Gastrocnemius medialis (tissue), 4 donors: Measurements from ENCODE around the gene KLK6. TPM values are rescaled to one million over a fixed set of nuclear protein-coding genes. Genes with fewer than 3 reads are reported as not detected.

Experiments used
- ATAC-seq, 2 donors: fragments of 150-250 bp; one replicate each; pipeline ENCODE4 v1.9.1; 2016
- DNase-seq, 2 donors: peaks; one replicate each; pipeline ENCODE4 v3.0.0-alpha.2; 2019
- H3K27ac ChIP-seq, 4 donors: fragments of 200-600 bp; sonication (generic); 1 replicate in 1 of 4; 2 replicates in 3 of 4; pipeline ENCODE4 v1.5.1; 2016 to 2018; ENCODE audit warnings: mild to moderate bottlenecking in 2 of 4, moderate library complexity in 1 of 4
- H3K27me3 ChIP-seq, 3 donors: fragments of 200-600 bp; sonication (generic) in 2 of 3; 1 replicate in 1 of 3; 2 replicates in 2 of 3; pipeline versions ENCODE4 v1.5.1 to v1.6.0; 2016 to 2019; ENCODE audit warnings: mild to moderate bottlenecking in 1 of 3, moderate library complexity in 1 of 3
- H3K36me3 ChIP-seq, 2 donors: fragments of 200-600 bp; sonication (generic) in 1 of 2; one replicate each; pipeline ENCODE4 v1.5.1; 2017 to 2018
- H3K4me1 ChIP-seq, 2 donors: fragments of 200-600 bp; sonication (generic) in 1 of 2; one replicate each; pipeline ENCODE4 v1.5.1; 2016 to 2017; ENCODE audit warnings: mild to moderate bottlenecking in 2 of 2
- H3K4me3 ChIP-seq, 4 donors: fragments of 200-600 bp; sonication (generic) in 3 of 4; 1 replicate in 1 of 4; 2 replicates in 3 of 4; pipeline ENCODE4 v1.5.1; 2016 to 2019; ENCODE audit warnings: mild to moderate bottlenecking in 2 of 4
- H3K9me3 ChIP-seq, 3 donors: fragments of 200-600 bp; sonication (generic) in 2 of 3; 1 replicate in 1 of 3; 2 replicates in 2 of 3; pipeline ENCODE4 v1.5.1; 2016 to 2019
- CTCF ChIP-seq, 5 experiments: fragments of 450-650 bp in 3 of 5; fragments of 200-600 bp in 2 of 5; sonication (generic) in 2 of 5; IDR thresholded peaks in 4 of 5; conservative IDR thresholded peaks in 1 of 5; 1 replicate in 4 of 5; 2 replicates in 1 of 5; pipeline ENCODE4 v1.5.1; 2016 to 2019; ENCODE audit warnings: antibody characterized with exemption in 5 of 5, mild to moderate bottlenecking in 3 of 5, moderate library complexity in 3 of 5
- POLR2A ChIP-seq, 2 donors: fragments of 450-650 bp; IDR thresholded peaks; one replicate each; pipeline ENCODE4 v1.6.1; 2017; ENCODE audit warnings: antibody characterized with exemption in 2 of 2, mild to moderate bottlenecking in 2 of 2, moderate library complexity in 2 of 2
- in situ Hi-C, 4 donors: fragments of 200-750 bp; cut with MboI; loops; one replicate each; pipeline versions ENCODE4 v1.15.0 to v1.8.0; 2017; ENCODE audit warnings: low sequenced_read_pairs in 4 of 4
- intact Hi-C: fragments of 100-400 bp; cut with DNase I; formaldehyde crosslinking; loops from one replicate; pipeline ENCODE4 v1.15.1; 2023; ENCODE audit warnings: low total_unique reads
- total RNA-seq, 4 donors: library from RNA; depleted of rRNA; stranded (reverse); fragments of >200 nt; gene quantifications; one replicate each; pipeline versions ENCODE4 v1.1.0 to v1.2.3, GENCODE V29; 2016

Gene KLK6
- total RNA-seq, 4 donors from 2014 or later, result not detected

DNA sequence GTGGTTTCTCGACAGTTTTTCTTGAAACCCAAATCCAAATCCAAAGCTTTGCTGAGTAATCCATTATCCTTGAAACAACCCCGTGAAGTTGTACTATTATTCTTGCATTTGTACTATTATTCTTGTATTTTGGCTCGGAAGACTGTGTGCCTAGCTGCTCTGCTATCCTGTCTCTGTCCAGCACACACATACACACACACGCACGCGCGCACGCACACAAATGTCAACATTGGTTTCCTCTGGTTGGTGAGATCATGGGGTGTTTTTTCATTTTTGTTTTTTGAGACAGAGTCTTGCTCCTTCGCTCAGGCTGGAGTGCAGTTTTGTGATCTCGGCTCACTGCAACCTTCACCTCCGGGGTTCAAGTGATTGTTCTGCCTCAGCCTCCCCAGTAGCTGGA lies 43.2 kb downstream of the KLK6 start:
- intact Hi-C loops (no loop called here), in situ Hi-C loops (no loop called here)
- Histone ChIP-seq H3K27me3 (no peaks in the 10 kb centered on the region), H3K27ac (no peak overlapping the region), H3K36me3 (no peaks in the 10 kb centered on the region), H3K4me1 (no peaks in the 10 kb centered on the region), H3K9me3 (no peaks in the 10 kb centered on the region), H3K4me3 (no peak overlapping the region)
- TF ChIP-seq POLR2A (IDR thresholded peaks at IDR 0.05) (no peak), CTCF (IDR thresholded peaks at IDR 0.05 in 4 of 5, conservative IDR thresholded peaks at IDR 0.05 in 1 of 5) (no peak)
- ATAC-seq, result no peak
- no peak for DNase-seq

DNA sequence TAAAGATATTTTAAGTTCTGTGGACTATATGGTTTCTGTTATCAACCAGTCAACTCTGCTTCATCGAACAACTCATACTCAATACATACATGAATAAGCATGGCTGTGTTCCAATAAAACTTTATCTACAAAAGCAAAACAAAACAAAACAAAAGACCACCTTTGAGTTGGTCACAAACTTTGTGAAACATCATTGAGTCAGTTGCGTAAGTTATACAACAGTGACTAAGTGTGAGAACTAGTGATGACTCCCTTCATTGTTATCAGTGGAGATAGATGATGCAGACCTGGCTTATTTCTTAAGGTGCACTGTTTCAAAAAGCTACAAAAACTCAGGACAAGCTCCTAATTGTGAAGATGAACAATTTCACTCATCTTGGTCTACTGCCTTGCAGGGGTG lies 43.7 kb downstream of the KLK6 start:
- no peak overlapping the region for H3K4me3 ChIP-seq
- H3K27me3 ChIP-seq, result no peaks in the 10 kb centered on the region
- ATAC-seq (no peak), DNase-seq (no peak)
- no peak for TF ChIP-seq CTCF (IDR thresholded peaks at IDR 0.05 in 4 of 5, conservative IDR thresholded peaks at IDR 0.05 in 1 of 5)
- TF ChIP-seq POLR2A (IDR thresholded peaks at IDR 0.05), result no peak
- H3K27ac ChIP-seq, result no peak overlapping the region
- no peaks in the 10 kb centered on the region for H3K36me3 ChIP-seq
- in situ Hi-C loops (no loop called here), intact Hi-C loops (no loop called here)
- H3K4me1 ChIP-seq, result no peaks in the 10 kb centered on the region
- no peaks in the 10 kb centered on the region for H3K9me3 ChIP-seq

DNA sequence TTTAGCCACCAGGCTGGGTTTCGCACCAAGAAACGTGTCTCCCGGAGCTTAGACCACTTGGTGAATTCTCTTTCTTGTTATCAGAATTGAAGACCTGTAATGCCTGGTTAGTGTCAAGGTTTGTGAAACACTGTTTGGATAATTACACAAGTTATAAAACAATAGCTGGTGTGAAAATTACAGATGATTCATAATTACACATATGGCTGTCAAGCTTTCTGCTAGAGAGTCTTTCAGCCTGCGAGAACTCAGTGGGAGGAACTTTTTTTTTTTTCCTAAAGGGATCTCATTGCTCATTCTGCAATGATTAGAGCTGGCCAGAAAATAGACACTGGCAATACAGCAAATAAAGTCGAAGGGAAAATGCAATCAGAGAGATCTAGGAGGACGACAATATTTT lies 44.8 kb downstream of the KLK6 start:
- TF ChIP-seq POLR2A (IDR thresholded peaks at IDR 0.05) (no peak), CTCF (IDR thresholded peaks at IDR 0.05 in 4 of 5, conservative IDR thresholded peaks at IDR 0.05 in 1 of 5) (no peak)
- no peaks in the 10 kb centered on the region for H3K4me1 ChIP-seq
- no peak overlapping the region for H3K4me3 ChIP-seq
- no peaks in the 10 kb centered on the region for H3K27me3 ChIP-seq
- H3K9me3 ChIP-seq, result no peaks in the 10 kb centered on the region
- intact Hi-C loops, result no loop called here
- H3K27ac ChIP-seq, result no peak overlapping the region
- in situ Hi-C loops, result no loop called here
- ATAC-seq (no peak), DNase-seq (no peak)
- H3K36me3 ChIP-seq, result no peaks in the 10 kb centered on the region

GRCh38 chr19:50922317-50922853 lies 47.0 kb downstream of the KLK6 start:
- peak in 1 of 2 donors; percentile 45 for ATAC-seq
- in situ Hi-C loops (no loop called here), intact Hi-C loops (no loop called here)
- peak in 1 of 2 donors; percentile 9 for DNase-seq
- Histone ChIP-seq H3K9me3 (no peaks in the 10 kb centered on the region), H3K36me3 (no peaks in the 10 kb centered on the region), H3K4me3 (no peak overlapping the region), H3K27me3 (peaks cover 0 to 2% (median 1%) of the 10 kb centered on the region in 3 donors), H3K4me1 (no peaks in the 10 kb centered on the region), H3K27ac (no peak overlapping the region)
- TF ChIP-seq POLR2A (IDR thresholded peaks at IDR 0.05) (no peak), CTCF (IDR thresholded peaks at IDR 0.05 in 4 of 5, conservative IDR thresholded peaks at IDR 0.05 in 1 of 5) (peak in 3 of 5 experiments; percentile 41 to 61 (median 53))
